ENCODE results near the gene PGAP6. TPM values are rescaled to one million over a fixed set of nuclear protein-coding genes. Genes with fewer than 3 reads are reported as not detected.

The PGAP6 gene
- total and polyA plus RNA-seq, 3 donors from 2014 or later, result 121 to 265 (median 261) TPM

DNA sequence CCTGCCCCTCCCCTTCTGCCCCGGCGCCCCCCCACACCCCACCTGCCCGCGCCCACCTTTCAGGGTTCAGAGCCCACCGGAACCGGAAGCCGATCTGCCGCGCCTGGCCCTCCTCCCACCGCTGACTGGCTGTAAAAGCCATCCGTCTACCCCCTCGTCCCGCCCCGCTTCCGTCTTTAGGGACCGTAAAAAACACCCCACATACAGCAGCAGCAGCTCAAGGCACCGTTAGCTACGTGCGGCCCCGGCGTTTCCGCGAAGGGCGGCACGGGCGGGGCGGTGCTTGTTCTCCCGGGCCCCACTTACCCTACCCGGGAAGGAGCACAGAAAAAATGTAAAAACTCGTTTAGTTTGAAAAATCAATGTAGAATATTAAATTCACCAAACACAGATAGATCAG, 11.3 kb downstream of the PGAP6 start, which contains the start of gene MRPL28:
Gene MRPL28 (minus strand): TSS at position 96 of the 400 bp plus-strand sequence. CDS start 320 bp downstream, outside the sequence.
- Histone ChIP-seq H3K4me1 (peaks cover 27% of the 10 kb centered on the region), H3K36me3 (ENCODE audit: low read depth, missing control alignments) (no peaks in the 10 kb centered on the region), H3K27ac (peak within 1 kb of the TSS; percentile 63 to 79), H3K4me3 (peak within 1 kb of the TSS; percentile 29 to 54), H3K27me3 (no peaks in the 10 kb centered on the region), H3K9me3 (no peaks in the 10 kb centered on the region)
- peak; percentile 97 for DNase-seq
- intact Hi-C loops (cut with DNase I; ENCODE audit: low total_unique reads), result no loop called here
- TF ChIP-seq POLR2A (IDR thresholded peaks at IDR 0.05) (no peak), CTCF (IDR thresholded peaks at IDR 0.05) (no peak)
- 0 to 1% methylated on average over 20 to 27 of the region's 30 CpGs for WGBS, 2 donors

- H3K4me1 ChIP-seq, result peaks cover 27% of the 10 kb centered on the region
- intact Hi-C loops (cut with DNase I; ENCODE audit: low total_unique reads), result no loop called here
- DNase-seq, result no peak
- no peaks in the 10 kb centered on the region for H3K9me3 ChIP-seq
- peak overlapping the region; percentile 29 to 54 for H3K4me3 ChIP-seq
- no peak for TF ChIP-seq POLR2A (IDR thresholded peaks at IDR 0.05)
- no peaks in the 10 kb centered on the region for H3K36me3 ChIP-seq (ENCODE audit: low read depth, missing control alignments)
- peak overlapping the region in 1 of 2 donors; percentile 79 for H3K27ac ChIP-seq
- H3K27me3 ChIP-seq, result no peaks in the 10 kb centered on the region
- 14 to 20% methylated on average over 16 to 31 of the region's 44 CpGs for WGBS, 2 donors
Measured at GRCh38 chr16:369866-370436, 11.8 kb downstream of the PGAP6 start.

DNA sequence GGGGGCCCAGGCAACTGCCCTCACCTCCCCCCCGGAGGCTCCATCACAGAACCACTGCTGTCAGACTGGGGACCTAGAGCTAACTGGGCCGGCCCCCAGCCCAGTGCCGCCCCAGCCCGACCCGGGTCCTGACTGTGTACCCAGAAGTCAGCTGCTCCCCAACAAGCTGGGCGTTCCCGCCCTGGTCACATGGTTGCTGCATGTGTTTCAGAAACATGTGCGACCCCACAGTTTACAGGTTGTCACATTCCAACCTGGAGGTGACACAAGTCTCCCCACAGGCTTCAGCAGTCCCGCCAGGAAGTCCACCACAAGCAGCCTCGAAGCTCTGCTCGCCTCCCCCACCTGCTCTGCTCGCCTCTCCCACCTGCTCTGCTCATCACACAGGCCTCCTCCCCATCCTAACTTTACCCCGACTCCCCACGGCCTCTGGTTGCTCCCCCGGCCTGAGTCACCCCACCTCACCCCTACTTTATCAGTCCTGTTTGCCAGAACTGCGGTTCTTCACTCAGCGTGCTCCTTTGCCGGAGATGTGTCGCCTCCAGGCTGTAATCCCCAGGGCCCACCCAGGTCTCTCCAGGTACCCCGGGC, 12.4 kb downstream of the PGAP6 start:
- 67 to 69% methylated on average over 19 to 20 of the region's 20 CpGs for WGBS, 2 donors
- intact Hi-C loops (cut with DNase I; ENCODE audit: low total_unique reads), result no loop called here
- Histone ChIP-seq H3K4me1 (peaks cover 27% of the 10 kb centered on the region), H3K36me3 (ENCODE audit: low read depth, missing control alignments) (no peaks in the 10 kb centered on the region), H3K27ac (no peak overlapping the region), H3K9me3 (no peaks in the 10 kb centered on the region), H3K27me3 (no peaks in the 10 kb centered on the region), H3K4me3 (peak overlapping the region in 1 of 2 donors; percentile 54)
- TF ChIP-seq POLR2A (IDR thresholded peaks at IDR 0.05) (no peak), CTCF (IDR thresholded peaks at IDR 0.05) (no peak)
- no peak for DNase-seq

DNA sequence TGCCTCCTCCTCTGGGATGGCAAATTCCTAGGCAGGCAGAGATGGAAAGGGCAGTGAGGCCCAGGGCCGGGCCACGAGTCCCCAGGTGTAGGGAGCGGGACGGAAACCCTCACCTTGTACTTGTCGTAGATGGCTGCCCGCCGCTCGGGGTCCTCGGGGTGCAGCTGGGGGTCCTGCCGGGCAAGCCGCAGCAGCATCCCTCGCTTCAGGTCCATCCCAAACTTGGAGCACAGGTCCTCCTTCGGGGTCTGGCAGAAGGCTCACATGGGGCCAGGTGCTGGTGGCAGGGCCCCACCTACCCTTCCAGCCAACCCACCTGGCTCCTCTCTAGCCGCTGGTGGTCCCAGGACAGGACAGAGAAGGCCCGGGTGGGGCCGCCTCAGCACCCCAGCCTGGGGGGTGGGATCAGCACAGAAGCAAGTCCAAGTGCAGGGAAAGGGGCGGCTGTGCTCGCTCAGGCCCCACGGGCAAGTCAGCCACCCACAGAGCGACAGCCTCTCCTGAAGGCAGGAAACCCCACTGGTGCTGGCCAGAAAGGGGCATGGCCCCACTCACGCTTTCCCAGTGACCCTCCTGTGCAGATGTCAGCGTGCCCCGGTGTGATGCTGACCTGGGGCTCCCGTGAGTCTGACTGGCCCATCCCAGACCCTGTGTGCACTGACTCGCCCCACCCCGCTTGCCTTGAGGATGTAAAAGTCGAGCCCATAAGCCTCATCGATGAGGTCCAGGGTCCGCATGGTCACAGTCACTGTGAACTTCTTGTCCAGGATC, 13.2 kb downstream of the PGAP6 start:
- Histone ChIP-seq H3K4me3 (no peak overlapping the region), H3K27me3 (no peaks in the 10 kb centered on the region), H3K4me1 (peaks cover 27% of the 10 kb centered on the region), H3K36me3 (ENCODE audit: low read depth, missing control alignments) (no peaks in the 10 kb centered on the region), H3K27ac (no peak overlapping the region), H3K9me3 (no peaks in the 10 kb centered on the region)
- TF ChIP-seq CTCF (IDR thresholded peaks at IDR 0.05), result no peak
- no peak for TF ChIP-seq POLR2A (IDR thresholded peaks at IDR 0.05)
- WGBS, 2 donors, result 88 to 94% methylated on average over 11 to 29 of the region's 29 CpGs
- intact Hi-C loops (cut with DNase I; ENCODE audit: low total_unique reads), result no loop called here
- no peak for DNase-seq

DNA sequence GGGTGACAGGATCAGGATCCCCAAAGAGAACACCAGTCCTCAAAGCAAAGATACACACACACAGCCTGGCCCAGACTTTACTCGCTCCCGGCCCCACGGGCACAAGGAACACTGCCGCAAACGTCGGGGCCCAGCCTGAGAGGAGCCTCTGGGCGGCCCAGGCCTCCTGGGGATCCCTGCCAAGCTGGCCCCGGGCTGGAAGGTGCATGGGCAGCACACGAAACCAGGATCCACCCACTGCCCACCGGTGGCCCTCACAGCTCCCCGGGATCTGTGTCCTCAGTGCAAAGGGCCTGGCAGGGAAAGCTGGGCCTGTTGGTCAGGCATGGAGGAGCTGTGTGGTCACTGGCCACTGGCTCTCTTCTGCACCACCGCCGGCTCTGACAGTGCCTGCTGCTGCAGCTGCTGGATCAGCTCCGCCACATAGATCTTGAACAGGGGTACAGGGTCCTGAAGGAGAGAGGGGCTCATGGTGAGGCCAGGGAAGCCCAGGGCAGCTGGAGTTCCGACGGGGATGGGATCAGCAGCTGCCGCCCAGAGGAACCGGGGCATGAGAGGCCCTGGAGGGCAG, 14.4 kb downstream of the PGAP6 start:
- no peak overlapping the region for H3K4me3 ChIP-seq
- 92 to 94% methylated on average over 13 to 18 of the region's 18 CpGs for WGBS, 2 donors
- intact Hi-C loops (cut with DNase I; ENCODE audit: low total_unique reads), result no loop called here

More for the DNA sequence above, 14.4 kb downstream of the PGAP6 start:
- no peak for TF ChIP-seq POLR2A (IDR thresholded peaks at IDR 0.05)
- no peak for TF ChIP-seq CTCF (IDR thresholded peaks at IDR 0.05)
- Histone ChIP-seq H3K4me1 (peaks cover 26% of the 10 kb centered on the region), H3K36me3 (ENCODE audit: low read depth, missing control alignments) (no peaks in the 10 kb centered on the region), H3K9me3 (no peaks in the 10 kb centered on the region), H3K27me3 (no peaks in the 10 kb centered on the region), H3K27ac (no peak overlapping the region)
- no peak for DNase-seq
